ENCODE measurements around the gene PARP15. TPM values are rescaled to one million over a fixed set of nuclear protein-coding genes. Genes with fewer than 3 reads are reported as not detected.

PARP15 gene
- total and polyA plus RNA-seq, 2 experiments from 2014 or later, result 0.58 to 0.63 TPM

DNA sequence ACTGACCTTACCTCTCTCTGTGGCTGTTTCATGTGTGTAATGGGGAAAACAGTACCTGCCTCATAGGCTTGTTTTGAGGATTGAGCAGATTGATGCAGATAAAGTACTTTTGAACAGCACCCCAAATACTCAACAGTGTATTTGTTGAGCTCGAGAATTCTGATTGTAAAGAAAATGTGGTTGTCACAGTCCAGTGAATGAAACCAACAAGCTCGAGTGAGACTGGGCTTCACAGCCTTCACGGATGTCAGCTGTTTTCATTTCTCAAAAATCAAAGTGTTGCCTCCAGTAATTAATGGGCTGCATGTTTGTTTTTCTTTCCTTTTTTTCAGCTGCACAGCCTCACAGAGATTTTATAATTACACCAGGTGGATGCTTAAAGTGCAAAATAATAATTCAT lies 43.7 kb downstream of the PARP15 start:
- WGBS (ENCODE audit: low lambda C conversion rate, missing lambda C conversion rate), result 83% methylated on average over 3 of the region's 3 CpGs
- TF ChIP-seq EZH2 (IDR thresholded peaks at IDR 0.05; ENCODE audit: borderline replicate concordance) (no peak), CTCF (IDR thresholded peaks at IDR 0.05; ENCODE audit: poor library complexity) (no peak), EZH2phosphoT487 (IDR thresholded peaks at IDR 0.05; ENCODE audit: low read depth, severe bottlenecking, unreplicated experiment) (no peak)

DNA sequence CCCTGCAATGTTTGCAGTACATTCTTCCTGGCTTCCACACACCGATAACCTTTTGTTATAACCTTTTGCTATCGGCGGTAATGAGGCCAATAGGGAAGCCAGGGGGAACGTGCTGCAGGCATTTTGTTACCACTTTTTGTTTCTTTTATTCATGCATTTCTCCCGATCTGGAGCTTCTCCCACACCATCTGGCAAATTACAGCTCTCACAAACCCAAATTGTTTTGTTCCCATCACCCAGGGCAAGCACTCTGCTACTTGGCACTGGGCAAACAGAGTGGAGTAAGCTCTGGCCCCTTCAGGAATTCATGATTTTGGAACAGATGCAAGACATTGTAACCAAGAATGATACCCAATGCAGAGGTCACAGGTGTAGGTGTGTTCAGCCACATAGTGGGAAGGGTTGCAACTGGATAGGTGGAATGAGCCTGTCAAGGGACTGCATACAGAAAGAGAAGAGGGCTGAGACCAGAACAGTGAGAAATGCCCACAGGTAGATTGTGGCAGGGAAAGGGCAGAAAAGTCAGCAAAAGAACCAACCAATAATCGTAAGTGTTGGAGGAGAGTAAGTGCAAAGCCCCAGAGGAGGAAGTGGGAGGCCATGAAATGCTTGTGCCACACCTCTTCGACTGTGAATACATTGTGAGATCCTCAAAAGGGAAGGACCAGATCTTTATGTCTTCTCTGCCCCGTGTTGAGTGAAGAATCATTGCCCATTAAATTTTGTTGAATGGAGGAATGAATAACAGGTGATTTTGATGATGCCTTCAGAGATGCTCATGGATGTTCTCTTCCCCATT lies 45.8 kb downstream of the PARP15 start:
- H4K20me1 ChIP-seq (ENCODE audit: insufficient read depth, poor library complexity, severe bottlenecking), result no peaks in the 10 kb centered on the region
- TF ChIP-seq CTCF (IDR thresholded peaks at IDR 0.05; ENCODE audit: poor library complexity), result no peak
- TF ChIP-seq EZH2phosphoT487 (IDR thresholded peaks at IDR 0.05; ENCODE audit: low read depth, severe bottlenecking, unreplicated experiment), result no peak
- no peak for TF ChIP-seq EZH2 (IDR thresholded peaks at IDR 0.05; ENCODE audit: borderline replicate concordance)
- H2AFZ ChIP-seq, result no peak overlapping the region
- no peak for DNase-seq (ENCODE audit: low spot score)
- no peaks in the 10 kb centered on the region for H3K27me3 ChIP-seq
- no peak overlapping the region for H3K27ac ChIP-seq
- H3K4me1 ChIP-seq (ENCODE audit: insufficient read depth), result no peaks in the 10 kb centered on the region
- 83% methylated on average over 8 of the region's 8 CpGs for WGBS (ENCODE audit: low lambda C conversion rate, missing lambda C conversion rate)
- no peaks in the 10 kb centered on the region for H3K9me2 ChIP-seq (replicated peaks; ENCODE audit: insufficient read depth)
- H3K4me3 ChIP-seq, result no peak overlapping the region
- H3K4me2 ChIP-seq, result no peak overlapping the region
- no peaks in the 10 kb centered on the region for H3K36me3 ChIP-seq (replicated peaks; ENCODE audit: insufficient read depth, low read depth)
- H3K79me2 ChIP-seq, result no peaks in the 10 kb centered on the region
- no peaks in the 10 kb centered on the region for H3K9me3 ChIP-seq (ENCODE audit: low read depth)

More for the DNA sequence above, 43.7 kb downstream of the PARP15 start:
- no peak for DNase-seq (ENCODE audit: low spot score)
- Histone ChIP-seq H2AFZ (no peak overlapping the region), H3K4me2 (no peak overlapping the region), H3K4me3 (no peak overlapping the region), H3K9me3 (ENCODE audit: low read depth) (no peaks in the 10 kb centered on the region), H3K36me3 (replicated peaks; ENCODE audit: insufficient read depth, low read depth) (no peaks in the 10 kb centered on the region), H3K9me2 (replicated peaks; ENCODE audit: insufficient read depth) (no peaks in the 10 kb centered on the region), H3K4me1 (ENCODE audit: insufficient read depth) (no peaks in the 10 kb centered on the region), H3K27ac (no peak overlapping the region), H4K20me1 (ENCODE audit: insufficient read depth, poor library complexity, severe bottlenecking) (no peaks in the 10 kb centered on the region), H3K27me3 (no peaks in the 10 kb centered on the region), H3K79me2 (no peaks in the 10 kb centered on the region)

GRCh38 chr3:122626515-122627180 lies 49.2 kb downstream of the PARP15 start:
- H3K4me1 ChIP-seq (ENCODE audit: insufficient read depth), result no peaks in the 10 kb centered on the region
- no peak overlapping the region for H3K4me2 ChIP-seq
- H3K79me2 ChIP-seq, result no peaks in the 10 kb centered on the region
- H3K27ac ChIP-seq, result no peak overlapping the region
- H2AFZ ChIP-seq, result no peak overlapping the region
- TF ChIP-seq EZH2phosphoT487 (IDR thresholded peaks at IDR 0.05; ENCODE audit: low read depth, severe bottlenecking, unreplicated experiment) (no peak), CTCF (IDR thresholded peaks at IDR 0.05; ENCODE audit: poor library complexity) (no peak), EZH2 (IDR thresholded peaks at IDR 0.05; ENCODE audit: borderline replicate concordance) (no peak)
- 89% methylated on average over 6 of the region's 6 CpGs for WGBS (ENCODE audit: low lambda C conversion rate, missing lambda C conversion rate)
- no peaks in the 10 kb centered on the region for H3K9me3 ChIP-seq (ENCODE audit: low read depth)
- H3K4me3 ChIP-seq, result no peak overlapping the region
- no peaks in the 10 kb centered on the region for H3K9me2 ChIP-seq (replicated peaks; ENCODE audit: insufficient read depth)
- no peaks in the 10 kb centered on the region for H3K27me3 ChIP-seq
- no peak for DNase-seq (ENCODE audit: low spot score)
- H4K20me1 ChIP-seq (ENCODE audit: insufficient read depth, poor library complexity, severe bottlenecking), result no peaks in the 10 kb centered on the region
- H3K36me3 ChIP-seq (replicated peaks; ENCODE audit: insufficient read depth, low read depth), result no peaks in the 10 kb centered on the region
